ENCODE measurements around the gene SPNS2. TPM values are rescaled to one million over a fixed set of nuclear protein-coding genes. Genes with fewer than 3 reads are reported as not detected.

The SPNS2 gene
- total and polyA plus RNA-seq, 10 of the 15 experiments (the other 5 are each of a cell fraction or from before 2014, with no cell fraction given): 0.04 to 1.1 (median 0.23) TPM; not detected in 2

- no peaks in the 10 kb centered on the region for H3K27me3 ChIP-seq (replicated peaks in 1 of 2; ENCODE audit: control insufficient read depth in 2 of 2, insufficient read depth in 2 of 2, low read length in 1 of 2)
- intact Hi-C loops (cut with micrococcal nuclease; ENCODE audit: unreplicated experiment): no loop called here
- RAD21 ChIA-PET (ENCODE audit: unreplicated experiment): interaction anchor here (0.6 to 1.0 kb wide), 2 partner anchors 10 to 17 kb away, joined by 3 to 4 read pairs; no protein-coding TSS in a partner anchor
- no peak overlapping the region; the same call in 1 of the 2 replicates for H3K9ac ChIP-seq (ENCODE audit: control insufficient read depth, insufficient read depth, low read length)
- peaks cover 4 to 11% of the 10 kb centered on the region in 2 experiments; a peak in 3 of 4 replicates for H3K36me3 ChIP-seq (ENCODE audit: control insufficient read depth in 2 of 2, insufficient read depth in 2 of 2, low read length in 1 of 2)
- no peak overlapping the region for H3K27ac ChIP-seq (ENCODE audit: control insufficient read depth, insufficient read depth)
- FAIRE-seq (no peak), ATAC-seq (no peak), DNase-seq (ENCODE audit: low read depth, low spot score) (no peak)
- CTCF ChIA-PET: interaction anchor here (0.6 to 5.8 kb wide), 6 partner anchors 10 to 352 kb away, joined by 3 to 60 read pairs (median 4); no protein-coding TSS in a partner anchor
- 72% methylated on average over 4 of the region's 4 CpGs for WGBS (ENCODE audit: insufficient coverage, insufficient replicate concordance, low lambda C conversion rate, missing lambda C conversion rate)
- no TSS peak for BruUV-seq (replicated peaks)
- no peaks in the 10 kb centered on the region for H3K9me3 ChIP-seq (replicated peaks; ENCODE audit: control insufficient read depth, insufficient read depth, low read length)
- peak overlapping the region; percentile 48 for H2AFZ ChIP-seq (ENCODE audit: control insufficient read depth, low read depth, low read length)
- in situ Hi-C loops (cut with MboI): no loop called here
- no peaks in the 10 kb centered on the region for H4K20me1 ChIP-seq (ENCODE audit: control insufficient read depth, insufficient read depth)
- POLR2A ChIA-PET: interaction anchor here (0.7 to 0.9 kb wide), 2 partner anchors 8 to 270 kb away, joined by 4 to 5 read pairs; no protein-coding TSS in a partner anchor
- no peak for TF ChIP-seq NR2C2 (IDR thresholded peaks at IDR 0.05; ENCODE audit: borderline replicate concordance, control insufficient read depth, insufficient read length, low read depth)
- no peak overlapping the region for H3K4me3 ChIP-seq
- peaks cover 27% of the 10 kb centered on the region for H3K79me2 ChIP-seq (ENCODE audit: control insufficient read depth, insufficient read depth, low read length)
- peaks cover 37% of the 10 kb centered on the region for H3K4me1 ChIP-seq (ENCODE audit: control insufficient read depth, insufficient read depth, low read length)
- 0 out of 2 replicates have a peak overlapping the region, but pooled peaks have one; percentile 90 for H3K4me2 ChIP-seq (ENCODE audit: control insufficient read depth, insufficient read depth)
- SMC1A ChIA-PET (ENCODE audit: uncharacterized antibody, unreplicated experiment): no interaction called here
Observed at GRCh38 chr17:4556996-4557395, 58.3 kb downstream of the SPNS2 start.

- FAIRE-seq (no peak), ATAC-seq (no peak), DNase-seq (ENCODE audit: low read depth, low spot score) (no peak)
- POLR2A ChIA-PET: interaction anchor here (0.7 kb wide), 1 partner anchor 270 kb away, joined by 5 read pairs; no protein-coding TSS in a partner anchor
- Histone ChIP-seq H3K9me3 (replicated peaks; ENCODE audit: control insufficient read depth, insufficient read depth, low read length) (no peaks in the 10 kb centered on the region), H4K20me1 (ENCODE audit: control insufficient read depth, insufficient read depth) (no peaks in the 10 kb centered on the region), H2AFZ (ENCODE audit: control insufficient read depth, low read depth, low read length) (no peak overlapping the region), H3K4me2 (ENCODE audit: control insufficient read depth, insufficient read depth) (no peak overlapping the region), H3K27me3 (replicated peaks in 1 of 2; ENCODE audit: control insufficient read depth in 2 of 2, insufficient read depth in 2 of 2, low read length in 1 of 2) (no peaks in the 10 kb centered on the region), H3K9ac (ENCODE audit: control insufficient read depth, insufficient read depth, low read length) (no peak overlapping the region), H3K36me3 (ENCODE audit: control insufficient read depth in 2 of 2, insufficient read depth in 2 of 2, low read length in 1 of 2) (peaks cover 0 to 4% of the 10 kb centered on the region in 2 experiments; a peak in 2 of 4 replicates), H3K4me1 (ENCODE audit: control insufficient read depth, insufficient read depth, low read length) (peaks cover 44% of the 10 kb centered on the region), H3K27ac (ENCODE audit: control insufficient read depth, insufficient read depth) (no peak overlapping the region), H3K79me2 (ENCODE audit: control insufficient read depth, insufficient read depth, low read length) (peaks cover 27% of the 10 kb centered on the region), H3K4me3 (no peak overlapping the region)
- WGBS (ENCODE audit: insufficient coverage, insufficient replicate concordance, low lambda C conversion rate, missing lambda C conversion rate): 82% methylated on average over 6 of the region's 6 CpGs
- intact Hi-C loops (cut with micrococcal nuclease; ENCODE audit: unreplicated experiment): no loop called here
- SMC1A ChIA-PET (ENCODE audit: uncharacterized antibody, unreplicated experiment): no interaction called here
- CTCF ChIA-PET: interaction anchor here (0.9 to 5.8 kb wide), 4 partner anchors 10 to 352 kb away, joined by 3 to 60 read pairs (median 6); no protein-coding TSS in a partner anchor
- BruUV-seq (replicated peaks): no TSS peak
- RAD21 ChIA-PET (ENCODE audit: unreplicated experiment): interaction anchor here (0.6 to 1.0 kb wide), 2 partner anchors 9 to 16 kb away, joined by 3 to 4 read pairs; no protein-coding TSS in a partner anchor
- in situ Hi-C loops (cut with MboI): no loop called here
- TF ChIP-seq CREB1 (IDR thresholded peaks at IDR 0.05; ENCODE audit: low read depth) (no peak), NR2C2 (IDR thresholded peaks at IDR 0.05; ENCODE audit: borderline replicate concordance, control insufficient read depth, insufficient read length, low read depth) (no peak), LARP7 (IDR thresholded peaks at IDR 0.05) (no peak), PML (IDR thresholded peaks at IDR 0.05; ENCODE audit: low read length) (no peak), SMAD5 (IDR thresholded peaks at IDR 0.05; ENCODE audit: low read depth) (no peak), SIX5 (IDR thresholded peaks at IDR 0.05; ENCODE audit: low read depth, low read length, severe bottlenecking) (no peak), ATF7 (IDR thresholded peaks at IDR 0.05; ENCODE audit: low read depth) (no peak), NRF1 (conservative IDR thresholded peaks at IDR 0.05; ENCODE audit: low read depth, low read length) (no peak), CUX1 (IDR thresholded peaks at IDR 0.05; ENCODE audit: insufficient replicate concordance, low read depth, low read length) (no peak), CBX5 (IDR thresholded peaks at IDR 0.05; ENCODE audit: low read depth) (no peak), NFIC (IDR thresholded peaks at IDR 0.05; ENCODE audit: low read depth, low read length) (no peak)
Observed at GRCh38 chr17:4557626-4558346, 59.1 kb downstream of the SPNS2 start.
